SU-DHL-6 (cell line): ENCODE results near the gene SLU7.

Source experiments
- H2AFZ ChIP-seq: fragments of 200-600 bp; sonication (generic); 2 replicates; pipeline ENCODE4 v1.6.1; 2014; ENCODE audit warnings: low read depth, mild to moderate bottlenecking, moderate library complexity, mixed read lengths, antibody characterized with exemption, low read length; ENCODE audit not compliant: severe bottlenecking
- H3F3A ChIP-seq: fragments of 200-600 bp; shearing (Covaris generic); 2 replicates; pipeline ENCODE4 v1.6.0; 2016; ENCODE audit warnings: antibody characterized with exemption, mild to moderate bottlenecking; ENCODE audit not compliant: insufficient read depth
- H3K27ac ChIP-seq: fragments of 200-600 bp; sonication (generic); 2 replicates; pipeline ENCODE4 v1.5.1; 2016; ENCODE audit warnings: low read depth, mild to moderate bottlenecking, low read length, moderate library complexity, mixed read lengths
- H3K27me3 ChIP-seq: fragments of 200-600 bp; sonication (generic), shearing (Covaris generic); 2 replicates; pipeline ENCODE4 v1.6.0; 2014; ENCODE audit warnings: mild to moderate bottlenecking, low read length
- H3K36me3 ChIP-seq: fragments of 200-600 bp; sonication (generic); 2 replicates; pipeline ENCODE4 v1.6.1; 2014; ENCODE audit warnings: mild to moderate bottlenecking, low read length, mixed read lengths
- H3K4me2 ChIP-seq: fragments of 300-600, 200-600 bp; shearing (Covaris generic), sonication (generic); 2 replicates; pipeline ENCODE4 v1.6.0; 2014; ENCODE audit warnings: low read length, low read depth, mild to moderate bottlenecking; ENCODE audit not compliant: poor library complexity, severe bottlenecking
- H3K4me3 ChIP-seq: fragments of 200-600 bp; sonication (generic); 2 replicates; pipeline ENCODE4 v1.5.1; 2014; ENCODE audit warnings: antibody characterized with exemption, low read length, mild to moderate bottlenecking, mixed read lengths; ENCODE audit not compliant: insufficient read depth, poor library complexity, severe bottlenecking
- H3K79me2 ChIP-seq: fragments of 200-600 bp; sonication (generic); 2 replicates; pipeline ENCODE4 v1.6.1; 2014; ENCODE audit warnings: mild to moderate bottlenecking, low read length, moderate library complexity; ENCODE audit not compliant: insufficient read depth
- H3K9ac ChIP-seq: fragments of 200-600 bp; sonication (generic); 2 replicates; pipeline ENCODE4 v1.7.0; 2014; ENCODE audit warnings: mild to moderate bottlenecking, low read length
- H3K9me2 ChIP-seq: fragments of 200-600 bp; sonication (generic); replicated peaks from 2 replicates; pipeline ENCODE4 v1.6.1; 2014; ENCODE audit warnings: low read length; ENCODE audit not compliant: insufficient read depth
- H3K9me3 ChIP-seq: fragments of 200-600 bp; sonication (generic); 2 replicates; pipeline ENCODE4 v1.6.1; 2014; ENCODE audit warnings: low read length, mixed read lengths; ENCODE audit not compliant: insufficient read depth
- H4K20me1 ChIP-seq: fragments of 200-600 bp; sonication (generic); 2 replicates; pipeline ENCODE4 v1.6.1; 2014; ENCODE audit warnings: low read depth, mild to moderate bottlenecking, antibody characterized with exemption, low read length, moderate library complexity, mixed read lengths
- EZH2phosphoT487 ChIP-seq: fragments of 200-600 bp; sonication (generic), shearing (Covaris generic); conservative IDR thresholded peaks from 2 replicates; pipeline ENCODE4 v1.6.1; 2018; ENCODE audit warnings: mild to moderate bottlenecking, antibody characterized with exemption, low read length, moderate library complexity, mixed read lengths
- TF ChIP-seq, protein P1 (sequence below): fragments of 200-600 bp; sonication (generic); IDR thresholded peaks from one replicate; pipeline ENCODE4 v1.5.1; 2017; ENCODE audit warnings: antibody characterized with exemption, mild to moderate bottlenecking, low read length, moderate library complexity; ENCODE audit not compliant: insufficient read depth, poor library complexity, severe bottlenecking

SLU7 gene

DNA sequence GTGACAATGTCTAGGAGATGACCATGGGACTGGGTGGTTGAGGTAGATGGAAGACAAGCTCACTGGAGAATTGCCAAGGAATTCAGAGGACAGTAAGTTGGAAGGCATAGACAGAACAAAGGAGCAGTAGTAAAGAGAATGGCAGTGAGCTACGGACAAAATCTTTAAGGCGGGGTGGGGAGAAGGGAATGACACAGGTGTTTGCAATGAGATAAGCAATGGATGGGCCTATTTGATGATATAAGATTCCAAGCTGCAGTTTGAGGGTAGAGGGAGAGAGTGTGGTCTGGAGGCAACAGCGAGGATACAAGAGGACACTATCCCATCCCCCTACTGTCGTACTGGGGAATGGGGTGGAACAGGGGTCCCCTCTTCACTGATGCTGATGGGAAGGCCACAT, 17.1 kb upstream of the SLU7 start:
- Histone ChIP-seq H3K9ac (no peak overlapping the region), H2AFZ (no peak overlapping the region), H3K4me3 (no peak overlapping the region), H4K20me1 (no peaks in the 10 kb centered on the region), H3K4me2 (no peak overlapping the region), H3K36me3 (no peaks in the 10 kb centered on the region), H3K27me3 (no peaks in the 10 kb centered on the region), H3K9me3 (no peaks in the 10 kb centered on the region), H3K9me2 (no peaks in the 10 kb centered on the region), H3K79me2 (no peaks in the 10 kb centered on the region), H3K27ac (no peak overlapping the region), H3F3A (0 out of 2 replicates have a peak, but pooled peaks cover under 1% of the 10 kb centered on the region)
- no peak for TF ChIP-seq EZH2phosphoT487
- TF ChIP-seq, protein P1, sequence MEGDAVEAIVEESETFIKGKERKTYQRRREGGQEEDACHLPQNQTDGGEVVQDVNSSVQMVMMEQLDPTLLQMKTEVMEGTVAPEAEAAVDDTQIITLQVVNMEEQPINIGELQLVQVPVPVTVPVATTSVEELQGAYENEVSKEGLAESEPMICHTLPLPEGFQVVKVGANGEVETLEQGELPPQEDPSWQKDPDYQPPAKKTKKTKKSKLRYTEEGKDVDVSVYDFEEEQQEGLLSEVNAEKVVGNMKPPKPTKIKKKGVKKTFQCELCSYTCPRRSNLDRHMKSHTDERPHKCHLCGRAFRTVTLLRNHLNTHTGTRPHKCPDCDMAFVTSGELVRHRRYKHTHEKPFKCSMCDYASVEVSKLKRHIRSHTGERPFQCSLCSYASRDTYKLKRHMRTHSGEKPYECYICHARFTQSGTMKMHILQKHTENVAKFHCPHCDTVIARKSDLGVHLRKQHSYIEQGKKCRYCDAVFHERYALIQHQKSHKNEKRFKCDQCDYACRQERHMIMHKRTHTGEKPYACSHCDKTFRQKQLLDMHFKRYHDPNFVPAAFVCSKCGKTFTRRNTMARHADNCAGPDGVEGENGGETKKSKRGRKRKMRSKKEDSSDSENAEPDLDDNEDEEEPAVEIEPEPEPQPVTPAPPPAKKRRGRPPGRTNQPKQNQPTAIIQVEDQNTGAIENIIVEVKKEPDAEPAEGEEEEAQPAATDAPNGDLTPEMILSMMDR, result no peak

DNA sequence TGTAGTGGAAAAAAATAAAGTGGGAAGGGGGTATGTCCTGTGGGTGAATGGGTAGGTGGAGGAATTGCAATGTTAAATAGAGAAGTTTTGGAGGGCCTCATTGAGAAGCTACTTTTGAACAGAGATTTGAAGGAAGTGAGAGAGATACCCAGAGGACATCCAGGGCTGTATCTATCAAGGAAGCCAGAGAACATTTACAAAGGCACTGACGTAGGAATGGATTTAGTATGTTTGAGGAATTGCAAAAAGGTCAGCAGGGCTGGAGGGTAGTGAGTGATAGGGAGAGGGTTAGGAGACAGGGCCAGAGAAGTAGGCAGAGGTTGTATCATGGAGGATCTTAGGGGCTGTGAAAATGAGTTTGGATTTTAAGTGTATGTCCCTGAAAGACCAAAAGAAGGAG, 16.7 kb upstream of the SLU7 start:
- H2AFZ ChIP-seq, result no peak overlapping the region
- H3K4me3 ChIP-seq, result no peak overlapping the region
- H3K4me2 ChIP-seq, result no peak overlapping the region
- no peaks in the 10 kb centered on the region for H3K9me3 ChIP-seq
- no peaks in the 10 kb centered on the region for H4K20me1 ChIP-seq
- H3K27ac ChIP-seq, result no peak overlapping the region
- no peak overlapping the region for H3K9ac ChIP-seq
- H3F3A ChIP-seq, result peaks cover 5% of the 10 kb centered on the region; the same call in 1 of the 2 replicates
- no peaks in the 10 kb centered on the region for H3K79me2 ChIP-seq
- H3K9me2 ChIP-seq, result no peaks in the 10 kb centered on the region
- TF ChIP-seq EZH2phosphoT487, result no peak
- TF ChIP-seq, protein P1, result no peak
- no peaks in the 10 kb centered on the region for H3K27me3 ChIP-seq
- no peaks in the 10 kb centered on the region for H3K36me3 ChIP-seq

DNA sequence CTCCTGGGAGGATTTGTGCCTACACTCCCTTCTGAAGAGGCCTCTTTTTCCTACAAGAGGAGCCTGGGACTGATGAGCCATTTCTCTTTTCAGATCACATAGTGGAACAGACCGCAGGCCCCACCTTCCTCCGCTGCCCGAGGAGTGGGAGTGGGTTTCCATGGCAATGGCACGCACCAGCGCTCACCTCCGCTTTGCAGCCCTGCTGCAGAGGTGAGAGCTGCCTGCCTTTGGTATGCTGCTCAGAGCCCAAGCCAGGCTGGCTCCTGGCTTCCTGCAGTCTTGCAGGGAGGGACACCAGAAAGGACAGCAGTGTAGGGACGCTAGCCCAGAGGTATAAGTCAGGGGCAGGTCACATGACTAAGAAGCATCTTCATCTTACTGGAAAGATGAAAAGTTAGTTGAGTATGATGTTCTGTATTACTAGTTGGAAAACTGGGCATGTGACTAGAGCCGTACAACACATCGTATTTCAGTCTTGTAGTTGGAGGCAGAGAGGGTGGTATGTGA, 15.2 kb upstream of the SLU7 start:
- no peaks in the 10 kb centered on the region for H3K9me3 ChIP-seq
- H3K9ac ChIP-seq, result no peak overlapping the region

More for the DNA sequence above, 15.2 kb upstream of the SLU7 start:
- Histone ChIP-seq H3K4me2 (peak overlapping the region; percentile 31), H3K4me3 (no peak overlapping the region), H3K27me3 (no peaks in the 10 kb centered on the region), H3K79me2 (no peaks in the 10 kb centered on the region), H3K36me3 (peaks cover 5% of the 10 kb centered on the region; the same call in 1 of the 2 replicates), H3K9me2 (no peaks in the 10 kb centered on the region), H4K20me1 (no peaks in the 10 kb centered on the region), H2AFZ (no peak overlapping the region), H3K27ac (no peak overlapping the region), H3F3A (peaks cover 14% of the 10 kb centered on the region)
- TF ChIP-seq EZH2phosphoT487, result no peak
- TF ChIP-seq, protein P1, result no peak
